Measurements from ENCODE around the gene TNIP2. TPM values are rescaled to one million over a fixed set of nuclear protein-coding genes. Genes with fewer than 3 reads are reported as not detected.

The TNIP2 gene
- total and polyA plus RNA-seq, 2 of the 13 experiments (the other 11 are each of a cell fraction or from before 2014, with no cell fraction given) = 25.6 to 38.0 TPM

DNA sequence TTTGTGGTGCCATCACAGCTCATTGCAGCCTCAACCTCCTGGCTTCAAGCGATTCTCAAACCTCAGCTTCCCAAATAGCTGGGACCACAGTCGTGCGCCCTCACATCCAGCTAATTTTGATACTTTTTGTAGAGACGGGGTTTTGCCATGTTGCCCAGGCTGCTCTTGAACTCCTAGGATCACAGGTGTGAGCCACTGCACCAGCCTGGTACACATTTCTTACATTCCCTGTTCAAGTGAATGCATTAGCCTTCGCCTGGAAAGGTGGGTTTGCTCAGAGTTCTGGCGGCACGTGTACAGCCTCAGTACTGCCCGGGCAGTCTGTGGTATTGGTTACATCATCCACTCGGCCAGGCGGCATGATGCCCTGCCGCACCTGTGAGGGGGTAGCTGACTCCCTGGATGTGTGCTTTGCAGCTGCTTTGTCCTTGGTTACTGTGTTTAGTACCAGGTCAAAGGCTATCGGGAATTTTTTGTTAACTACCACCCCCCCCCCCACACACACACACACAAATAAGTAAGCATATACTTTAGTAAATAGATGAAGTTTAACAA, 57.1 kb downstream of the TNIP2 start (continued):
- TF ChIP-seq, protein P1, sequence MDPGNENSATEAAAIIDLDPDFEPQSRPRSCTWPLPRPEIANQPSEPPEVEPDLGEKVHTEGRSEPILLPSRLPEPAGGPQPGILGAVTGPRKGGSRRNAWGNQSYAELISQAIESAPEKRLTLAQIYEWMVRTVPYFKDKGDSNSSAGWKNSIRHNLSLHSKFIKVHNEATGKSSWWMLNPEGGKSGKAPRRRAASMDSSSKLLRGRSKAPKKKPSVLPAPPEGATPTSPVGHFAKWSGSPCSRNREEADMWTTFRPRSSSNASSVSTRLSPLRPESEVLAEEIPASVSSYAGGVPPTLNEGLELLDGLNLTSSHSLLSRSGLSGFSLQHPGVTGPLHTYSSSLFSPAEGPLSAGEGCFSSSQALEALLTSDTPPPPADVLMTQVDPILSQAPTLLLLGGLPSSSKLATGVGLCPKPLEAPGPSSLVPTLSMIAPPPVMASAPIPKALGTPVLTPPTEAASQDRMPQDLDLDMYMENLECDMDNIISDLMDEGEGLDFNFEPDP (CRISPR knock-in tag; conservative IDR thresholded peaks at IDR 0.05) = 0 out of 2 replicates have a peak, but pooled peaks have one; percentile 32
- TF ChIP-seq ZSCAN21 (CRISPR knock-in tag; IDR thresholded peaks at IDR 0.05; ENCODE audit: borderline replicate concordance) (no peak), RBM22 (optimal IDR thresholded peaks at IDR 0.05; ENCODE audit: low read length) (peak; percentile 14), ZNF180 (CRISPR knock-in tag; IDR thresholded peaks at IDR 0.05; ENCODE audit: borderline replicate concordance, low read depth) (no peak)
- TF ChIP-seq, protein P2, sequence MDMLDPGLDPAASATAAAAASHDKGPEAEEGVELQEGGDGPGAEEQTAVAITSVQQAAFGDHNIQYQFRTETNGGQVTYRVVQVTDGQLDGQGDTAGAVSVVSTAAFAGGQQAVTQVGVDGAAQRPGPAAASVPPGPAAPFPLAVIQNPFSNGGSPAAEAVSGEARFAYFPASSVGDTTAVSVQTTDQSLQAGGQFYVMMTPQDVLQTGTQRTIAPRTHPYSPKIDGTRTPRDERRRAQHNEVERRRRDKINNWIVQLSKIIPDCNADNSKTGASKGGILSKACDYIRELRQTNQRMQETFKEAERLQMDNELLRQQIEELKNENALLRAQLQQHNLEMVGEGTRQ (IDR thresholded peaks at IDR 0.05; ENCODE audit: low read depth, low read length) = no peak
- TF ChIP-seq, protein P2 (CRISPR knock-in tag; IDR thresholded peaks at IDR 0.05; ENCODE audit: borderline replicate concordance) = no peak

DNA sequence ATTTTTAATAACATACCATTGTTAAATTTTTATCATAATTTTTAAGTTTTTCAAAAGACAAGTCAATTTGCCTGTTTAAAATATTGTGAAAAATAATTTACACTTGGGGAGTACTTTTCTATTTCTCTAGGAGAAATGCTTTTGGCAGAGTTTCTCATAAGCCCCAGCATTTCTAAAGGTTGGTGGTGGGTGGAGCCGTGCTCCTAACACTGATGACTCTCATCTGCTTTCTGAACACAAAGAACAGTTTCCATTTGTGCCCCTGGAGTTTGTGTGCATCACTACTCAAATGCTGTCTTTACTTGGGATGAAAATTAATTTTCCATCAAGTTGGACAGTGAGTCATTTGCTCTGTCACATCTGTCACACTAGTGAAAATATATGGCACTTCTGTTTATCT, 57.6 kb downstream of the TNIP2 start:
- WGBS (ENCODE audit: low lambda C conversion rate) = 94% methylated on average over 1 of the region's 1 CpG
- intact Hi-C loops (cut with micrococcal nuclease; ENCODE audit: unreplicated experiment) = no loop called here
- Histone ChIP-seq H3K27ac (ENCODE audit: extremely low read length, insufficient read depth, low read length) (no peak overlapping the region), H3K4me2 (ENCODE audit: low read depth, low read length) (no peak overlapping the region), H3K9ac (ENCODE audit: insufficient read depth, low read depth, low read length) (no peak overlapping the region), H3K4me3 (replicated peaks in 1 of 3; ENCODE audit: insufficient read depth in 1 of 3, low read depth in 2 of 3, low read length in 3 of 3) (no peak overlapping the region), H2AFZ (ENCODE audit: low read length) (no peak overlapping the region), H3K9me3 (ENCODE audit: low read length) (no peaks in the 10 kb centered on the region), H3K4me1 (ENCODE audit: insufficient read depth, low read length) (peaks cover 17% of the 10 kb centered on the region), H4K20me1 (ENCODE audit: insufficient read depth, low read length) (0 out of 2 replicates have a peak, but pooled peaks cover 2% of the 10 kb centered on the region), H3K79me2 (ENCODE audit: insufficient read depth, low read length) (no peaks in the 10 kb centered on the region), H3K36me3 (replicated peaks in 1 of 2; ENCODE audit: control insufficient read depth in 1 of 2, insufficient read depth in 2 of 2, low read length in 2 of 2) (peaks cover 44 to 87% of the 10 kb centered on the region in 2 experiments), H3K27me3 (ENCODE audit: control insufficient read depth in 1 of 2, insufficient read depth in 2 of 2, low read length in 2 of 2) (no peaks in the 10 kb centered on the region)
- ATAC-seq = no peak
- FAIRE-seq = no peak
- DNase-seq (ENCODE audit: low spot score) = no peak
- no peak for TF ChIP-seq HMGA1 (CRISPR knock-in tag; conservative IDR thresholded peaks at IDR 0.05)
- TF ChIP-seq, protein P3, sequence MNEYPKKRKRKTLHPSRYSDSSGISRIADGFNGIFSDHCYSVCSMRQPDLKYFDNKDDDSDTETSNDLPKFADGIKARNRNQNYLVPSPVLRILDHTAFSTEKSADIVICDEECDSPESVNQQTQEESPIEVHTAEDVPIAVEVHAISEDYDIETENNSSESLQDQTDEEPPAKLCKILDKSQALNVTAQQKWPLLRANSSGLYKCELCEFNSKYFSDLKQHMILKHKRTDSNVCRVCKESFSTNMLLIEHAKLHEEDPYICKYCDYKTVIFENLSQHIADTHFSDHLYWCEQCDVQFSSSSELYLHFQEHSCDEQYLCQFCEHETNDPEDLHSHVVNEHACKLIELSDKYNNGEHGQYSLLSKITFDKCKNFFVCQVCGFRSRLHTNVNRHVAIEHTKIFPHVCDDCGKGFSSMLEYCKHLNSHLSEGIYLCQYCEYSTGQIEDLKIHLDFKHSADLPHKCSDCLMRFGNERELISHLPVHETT (CRISPR knock-in tag; conservative IDR thresholded peaks at IDR 0.05) = no peak
- TF ChIP-seq, protein P4, sequence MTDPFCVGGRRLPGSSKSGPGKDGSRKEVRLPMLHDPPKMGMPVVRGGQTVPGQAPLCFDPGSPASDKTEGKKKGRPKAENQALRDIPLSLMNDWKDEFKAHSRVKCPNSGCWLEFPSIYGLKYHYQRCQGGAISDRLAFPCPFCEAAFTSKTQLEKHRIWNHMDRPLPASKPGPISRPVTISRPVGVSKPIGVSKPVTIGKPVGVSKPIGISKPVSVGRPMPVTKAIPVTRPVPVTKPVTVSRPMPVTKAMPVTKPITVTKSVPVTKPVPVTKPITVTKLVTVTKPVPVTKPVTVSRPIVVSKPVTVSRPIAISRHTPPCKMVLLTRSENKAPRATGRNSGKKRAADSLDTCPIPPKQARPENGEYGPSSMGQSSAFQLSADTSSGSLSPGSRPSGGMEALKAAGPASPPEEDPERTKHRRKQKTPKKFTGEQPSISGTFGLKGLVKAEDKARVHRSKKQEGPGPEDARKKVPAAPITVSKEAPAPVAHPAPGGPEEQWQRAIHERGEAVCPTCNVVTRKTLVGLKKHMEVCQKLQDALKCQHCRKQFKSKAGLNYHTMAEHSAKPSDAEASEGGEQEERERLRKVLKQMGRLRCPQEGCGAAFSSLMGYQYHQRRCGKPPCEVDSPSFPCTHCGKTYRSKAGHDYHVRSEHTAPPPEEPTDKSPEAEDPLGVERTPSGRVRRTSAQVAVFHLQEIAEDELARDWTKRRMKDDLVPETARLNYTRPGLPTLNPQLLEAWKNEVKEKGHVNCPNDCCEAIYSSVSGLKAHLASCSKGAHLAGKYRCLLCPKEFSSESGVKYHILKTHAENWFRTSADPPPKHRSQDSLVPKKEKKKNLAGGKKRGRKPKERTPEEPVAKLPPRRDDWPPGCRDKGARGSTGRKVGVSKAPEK (CRISPR knock-in tag; IDR thresholded peaks at IDR 0.05; ENCODE audit: borderline replicate concordance) = no peak
- TF ChIP-seq ZNF354B (CRISPR knock-in tag; IDR thresholded peaks at IDR 0.05) = no peak
- TF ChIP-seq NFRKB (IDR thresholded peaks at IDR 0.05) = no peak
- TF ChIP-seq TAF1 (CRISPR knock-in tag; IDR thresholded peaks at IDR 0.05) = no peak
- TF ChIP-seq ZNF335 (CRISPR knock-in tag; IDR thresholded peaks at IDR 0.05) = no peak
- TF ChIP-seq NCOR1 (IDR thresholded peaks at IDR 0.05; ENCODE audit: borderline replicate concordance, low read length) = no peak
- no peak for TF ChIP-seq ARNT (IDR thresholded peaks at IDR 0.05)
- TF ChIP-seq CENPX (CRISPR knock-in tag; IDR thresholded peaks at IDR 0.05) = no peak
- no TSS peak for BruUV-seq (replicated peaks)
- CTCF ChIA-PET (ENCODE audit: low intra/inter-chr PET ratio, low total read pairs) = no interaction called here
- in situ Hi-C loops (cut with HindIII; ENCODE audit: extremely low pct_ligation_motif_present, low pct_unique_long_range_greater_than_20kb) = no loop called here
- POLR2A ChIA-PET = no interaction called here
